ENCODE measurements around the gene FBXL17.

Gene FBXL17

GRCh38 chr5:107966201-107966600, 415.7 kb downstream of the FBXL17 start:
- DNase-seq (no peak), ATAC-seq (ENCODE audit: insufficient read depth, low read depth) (no peak)
- no peaks in the 10 kb centered on the region for H3K27me3 ChIP-seq (ENCODE audit: insufficient read depth, low read length, poor library complexity)
- no peaks in the 10 kb centered on the region for H3K4me1 ChIP-seq (ENCODE audit: insufficient read depth, low read length)
- TF ChIP-seq EZH2 (IDR thresholded peaks at IDR 0.05; ENCODE audit: borderline replicate concordance, low read depth, low read length, severe bottlenecking) = no peak
- no peak for TF ChIP-seq CTCF (IDR thresholded peaks at IDR 0.05; ENCODE audit: borderline replicate concordance, extremely low read depth, low read length, poor library complexity, severe bottlenecking)
- no peak overlapping the region for H3K27ac ChIP-seq (ENCODE audit: low read length)
- no peak overlapping the region for H2AFZ ChIP-seq (ENCODE audit: low read depth, low read length)
- no peak overlapping the region for H3K4me2 ChIP-seq (ENCODE audit: insufficient read depth, low read length)
- H3K9me3 ChIP-seq (ENCODE audit: insufficient read depth, low read length, severe bottlenecking) = no peaks in the 10 kb centered on the region
- H3K9ac ChIP-seq (ENCODE audit: low read depth, low read length) = no peak overlapping the region
- H3K79me2 ChIP-seq (ENCODE audit: insufficient read depth, low read length) = no peaks in the 10 kb centered on the region
- no peaks in the 10 kb centered on the region for H4K20me1 ChIP-seq (ENCODE audit: insufficient read depth, low read length)
- H3K36me3 ChIP-seq (ENCODE audit: insufficient read depth, low read length) = no peaks in the 10 kb centered on the region
- no peak overlapping the region for H3K4me3 ChIP-seq (ENCODE audit: low read depth in 1 of 2, low read length in 2 of 2)

GRCh38 chr5:107964722-107965121, 417.2 kb downstream of the FBXL17 start:
- Histone ChIP-seq H3K9me3 (ENCODE audit: insufficient read depth, low read length, severe bottlenecking) (no peaks in the 10 kb centered on the region), H3K4me3 (ENCODE audit: low read depth in 1 of 2, low read length in 2 of 2) (no peak overlapping the region), H3K4me1 (ENCODE audit: insufficient read depth, low read length) (no peaks in the 10 kb centered on the region), H3K27me3 (ENCODE audit: insufficient read depth, low read length, poor library complexity) (no peaks in the 10 kb centered on the region), H3K36me3 (ENCODE audit: insufficient read depth, low read length) (no peaks in the 10 kb centered on the region), H3K9ac (ENCODE audit: low read depth, low read length) (no peak overlapping the region), H4K20me1 (ENCODE audit: insufficient read depth, low read length) (no peaks in the 10 kb centered on the region), H3K27ac (ENCODE audit: low read length) (no peak overlapping the region), H2AFZ (ENCODE audit: low read depth, low read length) (no peak overlapping the region), H3K79me2 (ENCODE audit: insufficient read depth, low read length) (no peaks in the 10 kb centered on the region), H3K4me2 (ENCODE audit: insufficient read depth, low read length) (no peak overlapping the region)
- ATAC-seq (ENCODE audit: insufficient read depth, low read depth) (no peak), DNase-seq (no peak)
- TF ChIP-seq CTCF (IDR thresholded peaks at IDR 0.05; ENCODE audit: borderline replicate concordance, extremely low read depth, low read length, poor library complexity, severe bottlenecking) (no peak), EZH2 (IDR thresholded peaks at IDR 0.05; ENCODE audit: borderline replicate concordance, low read depth, low read length, severe bottlenecking) (no peak)

GRCh38 chr5:107959573-107960279, 422.2 kb downstream of the FBXL17 start:
- Histone ChIP-seq H3K79me2 (ENCODE audit: insufficient read depth, low read length) (no peaks in the 10 kb centered on the region), H4K20me1 (ENCODE audit: insufficient read depth, low read length) (no peaks in the 10 kb centered on the region), H3K36me3 (ENCODE audit: insufficient read depth, low read length) (no peaks in the 10 kb centered on the region), H3K27me3 (ENCODE audit: insufficient read depth, low read length, poor library complexity) (no peaks in the 10 kb centered on the region), H3K4me3 (ENCODE audit: low read depth in 1 of 2, low read length in 2 of 2) (no peak overlapping the region), H3K4me1 (ENCODE audit: insufficient read depth, low read length) (peaks cover 8% of the 10 kb centered on the region; the same call in 1 of the 2 replicates), H2AFZ (ENCODE audit: low read depth, low read length) (no peak overlapping the region), H3K4me2 (ENCODE audit: insufficient read depth, low read length) (no peak overlapping the region), H3K9ac (ENCODE audit: low read depth, low read length) (no peak overlapping the region), H3K27ac (ENCODE audit: low read length) (no peak overlapping the region), H3K9me3 (ENCODE audit: insufficient read depth, low read length, severe bottlenecking) (no peaks in the 10 kb centered on the region)
- DNase-seq (no peak), ATAC-seq (ENCODE audit: insufficient read depth, low read depth) (no peak; the same call in 2 of the 3 replicates)
- TF ChIP-seq CTCF (IDR thresholded peaks at IDR 0.05; ENCODE audit: borderline replicate concordance, extremely low read depth, low read length, poor library complexity, severe bottlenecking) = no peak
- TF ChIP-seq EZH2 (IDR thresholded peaks at IDR 0.05; ENCODE audit: borderline replicate concordance, low read depth, low read length, severe bottlenecking) = no peak

Data from DND-41 (cell line).